GM23338 (cell line): ENCODE results near the gene ULBP3. TPM values are rescaled to one million over a fixed set of nuclear protein-coding genes. Genes with fewer than 3 reads are reported as not detected.

Source experiments
- ATAC-seq: fragments of 200-7000 bp; cut with Tn5 transposase; 3 replicates; pipeline ENCODE4 v1.9.1; 2020
- DNase-seq: peaks from one replicate; pipeline ENCODE4 v3.0.0-alpha.2; 2015; ENCODE audit warnings: low spot score
- H2AFZ ChIP-seq: fragments of 200-600 bp; sonication (generic); 2 replicates; pipeline ENCODE4 v1.8.0; 2016; ENCODE audit warnings: antibody characterized with exemption, mild to moderate bottlenecking, moderate library complexity
- H3F3A ChIP-seq: fragments of 200-600 bp; sonication (generic); replicated peaks from 2 replicates; pipeline ENCODE4 v1.8.0; 2017; ENCODE audit warnings: antibody characterized with exemption, mixed run types, low read depth
- H3K27ac ChIP-seq: fragments of 200-600 bp; sonication (generic); 2 replicates; pipeline ENCODE4 v1.6.1; 2016; ENCODE audit warnings: low read depth
- H3K27me3 ChIP-seq: fragments of 200-600 bp; sonication (generic); 2 replicates; pipeline ENCODE4 v1.8.0; 2016; ENCODE audit warnings: mild to moderate bottlenecking, mixed run types, moderate library complexity; ENCODE audit not compliant: insufficient read depth
- H3K36me3 ChIP-seq: fragments of 200-600 bp; sonication (generic); 2 replicates; pipeline ENCODE4 v1.8.0; 2016; ENCODE audit warnings: mild to moderate bottlenecking; ENCODE audit not compliant: insufficient read depth
- H3K4me1 ChIP-seq: fragments of 200-600 bp; sonication (generic); 2 replicates; pipeline ENCODE4 v1.8.0; 2016; ENCODE audit warnings: mild to moderate bottlenecking, moderate library complexity; ENCODE audit not compliant: insufficient read depth
- H3K4me2 ChIP-seq: fragments of 200-600 bp; sonication (generic); 2 replicates; pipeline ENCODE4 v1.7.1; 2017; ENCODE audit warnings: mixed run types
- H3K4me3 ChIP-seq: fragments of 200-600 bp; sonication (generic); 2 replicates; pipeline ENCODE4 v1.6.1; 2016; ENCODE audit warnings: mixed run types
- H3K79me2 ChIP-seq: fragments of 200-600 bp; sonication (generic); replicated peaks from 2 replicates; pipeline ENCODE4 v1.8.0; 2017; ENCODE audit warnings: mild to moderate bottlenecking; ENCODE audit not compliant: insufficient read depth
- H3K9me2 ChIP-seq: fragments of 200-600 bp; sonication (generic); 2 replicates; pipeline ENCODE4 v1.8.0; 2017; ENCODE audit not compliant: insufficient read depth
- H4K20me1 ChIP-seq: fragments of 200-600 bp; sonication (generic); replicated peaks from 2 replicates; pipeline ENCODE4 v1.8.0; 2017; ENCODE audit warnings: mild to moderate bottlenecking; ENCODE audit not compliant: insufficient read depth
- H3K27ac Mint-ChIP-seq: 2 replicates; pipeline ENCODE4 v1.8.0; 2020; ENCODE audit warnings: inconsistent platforms, mild to moderate bottlenecking, moderate library complexity, mixed read lengths
- H3K27me3 Mint-ChIP-seq: 3 replicates; pipeline ENCODE4 v1.8.0; 2022; ENCODE audit warnings: low read depth, mild to moderate bottlenecking, moderate library complexity, mixed read lengths, inconsistent platforms; ENCODE audit not compliant: insufficient read depth, poor library complexity
- H3K36me3 Mint-ChIP-seq: 3 replicates; pipeline ENCODE4 v1.8.0; 2021; ENCODE audit warnings: low read depth, mild to moderate bottlenecking, inconsistent platforms, moderate library complexity, mixed read lengths
- H3K4me1 Mint-ChIP-seq: 3 replicates; pipeline ENCODE4 v1.8.0; 2020; ENCODE audit warnings: mild to moderate bottlenecking, inconsistent platforms, mixed read lengths
- H3K4me3 Mint-ChIP-seq: 3 replicates; pipeline ENCODE4 v1.8.0; 2021; ENCODE audit warnings: moderate library complexity, mild to moderate bottlenecking, inconsistent platforms, mixed read lengths
- H3K9me3 Mint-ChIP-seq: 3 replicates; pipeline ENCODE4 v1.8.0; 2020; ENCODE audit warnings: moderate library complexity, mild to moderate bottlenecking, inconsistent platforms, mixed read lengths
- CREB1 ChIP-seq: fragments of 250-450 bp; sonication (Bioruptor Pico); IDR thresholded peaks from 2 replicates; pipeline ENCODE4 v1.5.0; 2020; ENCODE audit warnings: low read depth, mild to moderate bottlenecking, moderate library complexity
- CTCF ChIP-seq, 2 experiments: fragments of 200-600 bp in 1 of 2; sonication (generic) in 1 of 2; conservative IDR thresholded peaks; 2 replicates each; pipeline versions ENCODE4 v1.5.1 to v1.6.1; 2016 to 2017; ENCODE audit warnings: antibody characterized with exemption in 2 of 2, low read depth in 2 of 2, mild to moderate bottlenecking in 2 of 2, moderate library complexity in 1 of 2
- EZH2 ChIP-seq: fragments of 200-600 bp; sonication (generic); IDR thresholded peaks from one replicate; pipeline ENCODE4 v1.8.0; 2017; ENCODE audit warnings: antibody characterized with exemption, mild to moderate bottlenecking, low read depth; ENCODE audit not compliant: unreplicated experiment
- EZH2phosphoT487 ChIP-seq: fragments of 200-600 bp; sonication (generic); IDR thresholded peaks from one replicate; pipeline ENCODE4 v1.8.1; 2018; ENCODE audit warnings: antibody characterized with exemption; ENCODE audit not compliant: unreplicated experiment
- JUNB ChIP-seq: IDR thresholded peaks from one replicate; pipeline ENCODE4 v1.6.1; 2016; ENCODE audit warnings: antibody characterized with exemption; ENCODE audit not compliant: unreplicated experiment
- NANOG ChIP-seq: IDR thresholded peaks from 2 replicates; pipeline ENCODE4 v1.6.1; 2016; ENCODE audit warnings: antibody characterized with exemption, borderline replicate concordance
- POLR2AphosphoS5 ChIP-seq: IDR thresholded peaks from 2 replicates; pipeline ENCODE4 v1.6.1; 2016; ENCODE audit warnings: antibody characterized with exemption, low read depth
- REST ChIP-seq: IDR thresholded peaks from one replicate; pipeline ENCODE4 v1.6.1; 2018; ENCODE audit warnings: antibody characterized with exemption; ENCODE audit not compliant: unreplicated experiment
- STAT1 ChIP-seq: IDR thresholded peaks from one replicate; pipeline ENCODE4 v1.6.1; 2016; ENCODE audit warnings: antibody characterized with exemption; ENCODE audit not compliant: unreplicated experiment
- ZNF114 ChIP-seq: fragments of 250-450 bp; sonication (Bioruptor Pico); IDR thresholded peaks from 2 replicates; pipeline ENCODE4 v1.5.0; 2020; ENCODE audit warnings: mild to moderate bottlenecking, moderate library complexity
- ZNF331 ChIP-seq: fragments of 250-450 bp; sonication (Bioruptor Pico); IDR thresholded peaks from 2 replicates; pipeline ENCODE4 v1.5.0; 2020; ENCODE audit warnings: low read depth, mild to moderate bottlenecking, moderate library complexity
- ZNF462 ChIP-seq: fragments of 250-450 bp; sonication (Bioruptor Pico); IDR thresholded peaks from 2 replicates; pipeline ENCODE4 v1.5.0; 2020; ENCODE audit warnings: mild to moderate bottlenecking, moderate library complexity
- polyA plus RNA-seq: library from polyadenylated mRNA; unstranded; fragments of >200 nt; fragmentation: Nextera tagmentation; extraction: Ambion mirVana; gene quantifications from 2 replicates; pipeline ENCODE4 v1.2.1, GENCODE V29; 2016
- total RNA-seq: library from RNA; depleted of rRNA; stranded (reverse); fragments of >200 nt; shearing (Covaris generic); gene quantifications from 2 replicates; pipeline ENCODE4 v1.2.3, GENCODE V29; 2014
- TF ChIP-seq, protein P1 (sequence below): IDR thresholded peaks from 2 replicates; pipeline ENCODE4 v1.6.1; 2016; ENCODE audit warnings: antibody characterized with exemption

The ULBP3 gene
- total and polyA plus RNA-seq, 2 experiments from 2014 or later = 0.60 to 4.2 TPM

- Histone ChIP-seq H3K36me3 (no peaks in the 10 kb centered on the region), H2AFZ (0 out of 2 replicates have a peak overlapping the region, but pooled peaks have one; percentile 74), H3K27ac (no peak overlapping the region), H3F3A (no peaks in the 10 kb centered on the region), H3K4me2 (no peak overlapping the region), H3K79me2 (no peaks in the 10 kb centered on the region), H3K27me3 (no peaks in the 10 kb centered on the region), H3K4me3 (no peak overlapping the region), H3K9me2 (no peaks in the 10 kb centered on the region), H4K20me1 (no peaks in the 10 kb centered on the region), H3K4me1 (no peaks in the 10 kb centered on the region)
- H3K27me3 Mint-ChIP-seq = peaks cover 2% of the 10 kb centered on the region
- no peaks in the 10 kb centered on the region for H3K9me3 Mint-ChIP-seq
- H3K36me3 Mint-ChIP-seq = no peaks in the 10 kb centered on the region
- no peaks in the 10 kb centered on the region for H3K4me1 Mint-ChIP-seq
- no peak for DNase-seq
- no peak overlapping the region for H3K27ac Mint-ChIP-seq
- TF ChIP-seq EZH2 = no peak
- TF ChIP-seq ZNF462 (CRISPR knock-in tag) = no peak
- TF ChIP-seq NANOG = no peak
- TF ChIP-seq EZH2phosphoT487 = no peak
- no peak for TF ChIP-seq REST
- TF ChIP-seq ZNF114 (CRISPR knock-in tag) = no peak
- no peak for TF ChIP-seq POLR2AphosphoS5
- TF ChIP-seq, protein P1, sequence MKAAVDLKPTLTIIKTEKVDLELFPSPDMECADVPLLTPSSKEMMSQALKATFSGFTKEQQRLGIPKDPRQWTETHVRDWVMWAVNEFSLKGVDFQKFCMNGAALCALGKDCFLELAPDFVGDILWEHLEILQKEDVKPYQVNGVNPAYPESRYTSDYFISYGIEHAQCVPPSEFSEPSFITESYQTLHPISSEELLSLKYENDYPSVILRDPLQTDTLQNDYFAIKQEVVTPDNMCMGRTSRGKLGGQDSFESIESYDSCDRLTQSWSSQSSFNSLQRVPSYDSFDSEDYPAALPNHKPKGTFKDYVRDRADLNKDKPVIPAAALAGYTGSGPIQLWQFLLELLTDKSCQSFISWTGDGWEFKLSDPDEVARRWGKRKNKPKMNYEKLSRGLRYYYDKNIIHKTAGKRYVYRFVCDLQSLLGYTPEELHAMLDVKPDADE = no peak
- no peak for TF ChIP-seq CREB1 (CRISPR knock-in tag)
- TF ChIP-seq JUNB = no peak
- no peak for TF ChIP-seq ZNF331 (CRISPR knock-in tag)
- TF ChIP-seq CTCF (conservative IDR thresholded peaks at IDR 0.05; ENCODE audit: low read depth in 2 of 2) = no peak
- TF ChIP-seq STAT1 = no peak
- no peak overlapping the region for H3K4me3 Mint-ChIP-seq
- no peak for ATAC-seq
Measured at GRCh38 chr6:150100745-150101144, 31.8 kb upstream of the ULBP3 start.
